Endothelial cell (in vitro differentiated cells): Measurements from ENCODE around the gene CLHC1. TPM values are rescaled to one million over a fixed set of nuclear protein-coding genes. Genes with fewer than 3 reads are reported as not detected.
A peak's percentile ranks its signal among the peaks of the same experiment; 100 is the strongest.

Experiments
- DNase-seq: peaks from one replicate; pipeline ENCODE4 v3.0.0; 2021; ENCODE audit warnings: low spot score
- H3K27ac Mint-ChIP-seq: one replicate; pipeline ENCODE4 v1.8.0; 2021; ENCODE audit warnings: mixed read lengths, inconsistent platforms; ENCODE audit not compliant: unreplicated experiment
- H3K27me3 Mint-ChIP-seq: one replicate; pipeline ENCODE4 v1.8.0; 2021; ENCODE audit warnings: mild to moderate bottlenecking, moderate library complexity, mixed read lengths, inconsistent platforms; ENCODE audit not compliant: unreplicated experiment
- H3K36me3 Mint-ChIP-seq: one replicate; pipeline ENCODE4 v1.8.0; 2021; ENCODE audit warnings: mild to moderate bottlenecking, low read depth, mixed read lengths, inconsistent platforms; ENCODE audit not compliant: unreplicated experiment
- H3K4me1 Mint-ChIP-seq: one replicate; pipeline ENCODE4 v1.8.0; 2021; ENCODE audit warnings: mild to moderate bottlenecking, mixed read lengths, inconsistent platforms; ENCODE audit not compliant: unreplicated experiment
- H3K4me3 Mint-ChIP-seq: one replicate; pipeline ENCODE4 v1.8.0; 2021; ENCODE audit warnings: mild to moderate bottlenecking, mixed read lengths, inconsistent platforms; ENCODE audit not compliant: unreplicated experiment
- H3K9me3 Mint-ChIP-seq: one replicate; pipeline ENCODE4 v1.8.0; 2021; ENCODE audit warnings: mixed read lengths, inconsistent platforms; ENCODE audit not compliant: unreplicated experiment
- CTCF ChIP-seq: fragments of 200-600 bp; sonication (generic); IDR thresholded peaks from one replicate; pipeline ENCODE4 v1.5.0; 2021; ENCODE audit warnings: antibody characterized with exemption; ENCODE audit not compliant: unreplicated experiment
- total RNA-seq: library from RNA; stranded (reverse); fragmentation: NEBNext Ultra II Directional; extraction: Animal tissue kit (Norgen Biotek cat#: 25700); gene quantifications from one replicate; pipeline ENCODE4 v1.2.1, GENCODE V29; 2021; ENCODE audit not compliant: unreplicated experiment

CLHC1 gene
- total RNA-seq, 1 donor from 2014 or later = 20.2 TPM

GRCh38 chr2:55236992-55237543, 5.0 kb upstream of the CLHC1 start:
- H3K4me1 Mint-ChIP-seq = peaks cover 18% of the 10 kb centered on the region

GRCh38 chr2:55235724-55236538, 3.8 kb upstream of the CLHC1 start:
- peaks cover 27% of the 10 kb centered on the region for H3K4me1 Mint-ChIP-seq
- H3K9me3 Mint-ChIP-seq = no peaks in the 10 kb centered on the region
- TF ChIP-seq CTCF = no peak
- no peak overlapping the region for H3K4me3 Mint-ChIP-seq
- peaks cover 10% of the 10 kb centered on the region for H3K27me3 Mint-ChIP-seq
- no peak for DNase-seq
- H3K36me3 Mint-ChIP-seq = peaks cover 12% of the 10 kb centered on the region
- H3K27ac Mint-ChIP-seq = no peak overlapping the region

More at GRCh38 chr2:55236992-55237543, 5.0 kb upstream of the CLHC1 start:
- Mint-ChIP-seq H3K27ac (no peak overlapping the region), H3K4me3 (no peak overlapping the region), H3K9me3 (no peaks in the 10 kb centered on the region), H3K27me3 (peaks cover 8% of the 10 kb centered on the region), H3K36me3 (peaks cover 12% of the 10 kb centered on the region)
- DNase-seq = no peak
- no peak for TF ChIP-seq CTCF

GRCh38 chr2:55233658-55233940, 1.5 kb upstream of the CLHC1 start:
- TF ChIP-seq CTCF = no peak
- Mint-ChIP-seq H3K4me1 (peaks cover 34% of the 10 kb centered on the region), H3K27ac (peak overlapping the region; percentile 99), H3K36me3 (peaks cover 21% of the 10 kb centered on the region), H3K9me3 (no peaks in the 10 kb centered on the region), H3K4me3 (peak overlapping the region; percentile 97), H3K27me3 (peaks cover 12% of the 10 kb centered on the region)
- no peak for DNase-seq

- H3K9me3 Mint-ChIP-seq = no peaks in the 10 kb centered on the region
- H3K4me3 Mint-ChIP-seq = peak overlapping the region; percentile 97
- H3K27me3 Mint-ChIP-seq = peaks cover 14% of the 10 kb centered on the region
- H3K36me3 Mint-ChIP-seq = peaks cover 21% of the 10 kb centered on the region
- peak overlapping the region; percentile 99 for H3K27ac Mint-ChIP-seq
- no peak for TF ChIP-seq CTCF
- H3K4me1 Mint-ChIP-seq = peaks cover 40% of the 10 kb centered on the region
- peak; percentile 29 for DNase-seq
Observed at GRCh38 chr2:55232863-55233657, 967 bp upstream of the CLHC1 start.
